RPMI8226 (cell line): ENCODE measurements around the gene HPSE2.
"Not testable (repeated sequence)": the region's sequence is repeated elsewhere in the genome, so short reads cannot be mapped to it uniquely, and the experiment has no call there.

Source experiments
- DNase-seq: peaks from one replicate; pipeline ENCODE4 v3.0.0-alpha.2; 2015

The HPSE2 gene

GRCh38 chr10:98539578-98539977 is 696.1 kb downstream of the HPSE2 start:
- no peak for DNase-seq

GRCh38 chr10:98538472-98538871 is 697.2 kb downstream of the HPSE2 start:
- no peak for DNase-seq

GRCh38 chr10:98536551-98536950 is 699.1 kb downstream of the HPSE2 start:
- no peak for DNase-seq

- no peak for DNase-seq
These were observed 701.8 kb downstream of the HPSE2 start for GRCh38 chr10:98533746-98534445.

GRCh38 chr10:98533241-98533640 is 702.4 kb downstream of the HPSE2 start:
- no peak for DNase-seq

GRCh38 chr10:98528805-98529183 is 706.9 kb downstream of the HPSE2 start:
- no peak for DNase-seq

GRCh38 chr10:98528166-98528804 is 707.4 kb downstream of the HPSE2 start:
- no peak for DNase-seq

GRCh38 chr10:98525969-98526368 is 709.7 kb downstream of the HPSE2 start:
- DNase-seq = no peak

GRCh38 chr10:98524124-98524523 is 711.5 kb downstream of the HPSE2 start:
- no peak for DNase-seq

GRCh38 chr10:98519841-98520240 is 715.8 kb downstream of the HPSE2 start:
- DNase-seq = no peak

- DNase-seq = no peak
These were observed 718.0 kb downstream of the HPSE2 start for GRCh38 chr10:98517672-98518071.

GRCh38 chr10:98516352-98516751 is 719.3 kb downstream of the HPSE2 start:
- DNase-seq = no peak

- no peak for DNase-seq
These were observed 721.9 kb downstream of the HPSE2 start for GRCh38 chr10:98513704-98514103.

- no peak for DNase-seq
These were observed 723.8 kb downstream of the HPSE2 start for GRCh38 chr10:98511876-98512275.

- no peak for DNase-seq
These were observed 725.1 kb downstream of the HPSE2 start for GRCh38 chr10:98510412-98510995.

- no peak for DNase-seq
These were observed 725.9 kb downstream of the HPSE2 start for GRCh38 chr10:98509745-98510144.

GRCh38 chr10:98502535-98502934 is 733.1 kb downstream of the HPSE2 start:
- not testable (repeated sequence) for DNase-seq

- DNase-seq = no peak
These were observed 742.9 kb downstream of the HPSE2 start for GRCh38 chr10:98492763-98493162.

- DNase-seq = no peak
These were observed 745.8 kb downstream of the HPSE2 start for GRCh38 chr10:98489561-98490481.

GRCh38 chr10:98488669-98489430 is 746.8 kb downstream of the HPSE2 start:
- DNase-seq = no peak

GRCh38 chr10:98487649-98488048 is 748.0 kb downstream of the HPSE2 start:
- no peak for DNase-seq

- no peak for DNase-seq
These were observed 749.2 kb downstream of the HPSE2 start for GRCh38 chr10:98486421-98486820.

- no peak for DNase-seq
These were observed 749.7 kb downstream of the HPSE2 start for GRCh38 chr10:98485959-98486358.
